SKM-1 treated with dmso at 0.1 percent for 144 hours (cell line): ENCODE results near the gene LRCOL1.

Experiments used
- DNase-seq: peaks from one replicate; lab custom pipeline; 2025; ENCODE audit not compliant: unreplicated experiment; lab: John Stamatoyannopoulos, UW

Gene LRCOL1

DNA sequence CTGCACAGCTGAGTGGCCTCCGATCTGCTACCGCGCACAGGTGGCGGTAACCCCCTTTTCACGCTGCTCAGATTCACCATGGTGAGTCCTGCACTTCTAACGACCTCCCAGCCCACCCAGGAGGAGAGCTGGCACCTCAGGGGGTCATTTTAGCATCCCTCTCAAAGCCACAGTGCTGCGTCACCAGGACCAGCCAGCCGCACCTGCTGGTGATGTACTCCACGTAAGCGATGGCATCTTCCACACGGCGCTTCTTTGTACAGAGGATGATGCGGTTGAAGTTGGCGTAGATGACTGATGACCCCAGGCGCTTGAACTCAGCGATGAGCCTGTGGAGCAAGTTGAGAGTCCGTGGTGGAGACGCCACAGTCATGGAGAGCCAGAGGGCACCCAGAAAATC lies 27.4 kb upstream of the LRCOL1 start:
- no peak for DNase-seq

DNA sequence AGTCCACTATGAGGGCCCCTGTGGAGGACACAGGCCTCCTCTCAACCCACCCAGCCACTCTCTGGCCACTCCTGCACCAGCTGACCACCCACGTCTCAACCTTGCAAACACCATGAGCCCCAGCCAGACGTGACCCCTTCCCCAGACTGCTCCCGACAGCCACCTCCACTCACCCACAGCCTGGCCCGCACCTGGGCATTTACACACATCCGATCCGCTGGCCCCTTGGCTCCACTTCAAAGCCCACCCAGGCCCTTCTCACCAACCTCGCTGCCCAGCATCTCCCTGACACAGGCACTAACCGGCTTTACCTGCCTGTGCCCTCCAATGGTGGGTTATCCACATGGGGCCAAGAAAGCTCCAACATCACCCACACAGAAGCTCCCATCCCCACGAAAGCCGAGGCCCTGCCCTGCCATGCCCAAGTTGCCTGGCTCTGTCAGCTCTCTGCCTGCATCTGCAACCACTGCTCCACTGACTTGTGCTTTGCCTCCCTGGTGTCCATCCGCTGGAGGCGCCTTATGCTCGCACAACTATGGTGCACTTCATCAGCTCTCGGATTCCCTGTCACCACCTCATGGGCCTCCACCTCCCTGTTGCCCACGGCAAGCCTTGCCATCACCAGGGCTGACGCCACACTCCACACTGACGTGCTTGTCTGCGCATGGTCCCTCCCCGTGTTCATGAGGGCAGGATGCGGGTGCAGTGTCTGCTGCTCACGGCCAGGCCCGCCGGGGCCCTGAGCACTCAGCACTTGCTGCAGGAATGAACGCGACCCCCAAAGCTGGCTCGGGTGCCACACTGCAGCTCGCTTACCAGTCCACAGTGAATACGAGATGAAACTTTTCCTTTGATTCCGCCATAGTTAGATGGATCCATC lies 24.9 kb upstream of the LRCOL1 start:
- no peak for DNase-seq

DNA sequence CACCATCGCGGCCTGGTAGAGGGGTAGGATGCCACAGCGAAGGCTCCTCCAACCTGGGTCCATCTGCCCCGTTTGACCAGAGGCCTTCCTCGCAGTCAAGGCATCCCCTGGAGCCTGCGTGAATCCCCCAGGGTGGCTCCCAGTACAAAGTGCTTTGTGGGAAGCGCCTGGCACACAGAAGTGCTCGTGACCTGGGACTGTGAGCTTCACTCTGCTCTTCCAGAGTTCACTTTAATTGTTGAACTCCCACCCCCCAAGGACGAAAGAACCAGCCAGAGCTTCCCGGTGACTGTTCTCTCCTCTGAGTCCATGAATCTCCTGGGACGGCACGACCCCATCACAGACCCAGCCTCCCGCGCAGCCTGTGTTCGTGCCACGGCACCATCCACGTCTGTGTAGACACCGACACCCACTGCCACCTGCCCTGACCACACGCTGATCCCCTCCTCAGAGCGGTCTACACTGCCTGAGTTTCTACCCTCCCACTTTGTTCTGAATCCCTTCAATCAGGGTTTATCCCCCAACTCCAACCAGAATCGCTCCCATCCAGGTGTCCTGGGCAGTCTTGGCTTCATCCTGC lies 24.1 kb upstream of the LRCOL1 start:
- DNase-seq = no peak

DNA sequence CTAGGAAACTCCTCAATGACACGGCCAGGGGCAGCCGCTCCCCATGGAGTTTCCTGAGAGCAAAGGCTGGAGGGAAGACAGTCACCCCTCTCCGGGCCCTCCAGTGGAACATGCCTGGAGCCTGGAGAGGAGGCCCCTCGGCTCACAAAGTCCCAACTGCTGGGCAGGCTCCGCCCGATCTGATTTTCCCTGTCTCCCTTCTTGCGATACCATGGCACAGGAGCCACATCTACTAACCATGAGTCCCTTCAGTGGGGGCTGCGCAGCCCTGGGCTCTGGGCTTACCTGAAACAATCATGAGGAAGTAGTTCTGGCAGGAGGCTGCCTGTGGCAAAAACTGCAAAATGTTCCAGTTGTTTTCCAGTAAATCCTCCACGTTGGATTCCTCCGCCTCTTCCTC lies 23.5 kb upstream of the LRCOL1 start:
- DNase-seq = no peak

DNA sequence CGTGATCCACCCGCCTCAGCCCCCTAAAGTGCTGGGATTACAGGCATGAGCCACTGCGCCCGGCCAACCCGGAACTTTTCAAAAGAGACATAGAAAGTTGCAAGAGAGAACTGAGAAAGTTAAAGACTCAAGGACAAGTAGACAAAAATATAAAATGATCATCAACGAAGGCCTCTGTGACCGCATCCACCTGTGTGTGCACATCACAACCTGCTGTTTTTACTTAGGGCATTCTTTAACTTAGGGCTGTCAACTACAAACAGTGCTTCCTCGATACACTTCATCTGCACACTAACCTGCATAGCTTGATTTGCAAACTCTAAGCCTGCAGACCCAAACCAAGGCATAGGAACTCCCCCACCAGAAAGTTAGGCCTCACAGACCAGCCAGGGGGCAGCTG lies 23.0 kb upstream of the LRCOL1 start:
- DNase-seq = no peak

DNA sequence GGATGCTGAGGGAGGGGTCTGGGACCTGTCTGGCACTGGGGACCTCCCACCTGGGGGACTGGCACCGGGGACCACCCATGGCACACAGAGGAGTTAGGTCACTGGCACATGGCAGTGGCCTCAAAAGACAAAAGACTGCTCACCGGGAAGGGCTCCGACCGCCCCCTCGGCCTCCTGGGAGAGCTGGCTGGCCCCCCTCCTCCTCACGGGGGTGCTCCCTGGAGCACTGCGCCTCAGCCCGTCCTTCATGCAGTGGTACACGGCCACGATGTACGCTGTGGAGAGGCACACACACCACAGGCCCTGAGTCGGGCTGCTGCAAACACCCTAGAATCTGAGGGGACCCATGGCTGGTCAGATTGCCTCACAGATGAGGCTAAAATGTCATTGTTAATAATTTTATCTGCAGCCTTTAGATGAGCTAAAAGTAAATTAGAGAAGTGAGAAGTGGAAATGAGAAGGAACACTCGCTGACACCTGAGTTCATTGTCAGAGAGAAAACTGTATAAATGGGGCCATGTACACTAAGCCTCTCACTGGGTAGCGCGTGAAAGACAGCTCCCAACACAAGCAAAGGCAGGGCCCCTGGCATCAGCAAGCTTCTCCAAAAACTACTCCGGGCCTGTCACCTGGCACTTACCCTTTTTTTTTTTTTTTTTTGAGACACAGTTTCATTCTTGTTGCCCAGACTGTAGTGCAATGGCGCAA lies 22.3 kb upstream of the LRCOL1 start:
- no peak for DNase-seq

DNA sequence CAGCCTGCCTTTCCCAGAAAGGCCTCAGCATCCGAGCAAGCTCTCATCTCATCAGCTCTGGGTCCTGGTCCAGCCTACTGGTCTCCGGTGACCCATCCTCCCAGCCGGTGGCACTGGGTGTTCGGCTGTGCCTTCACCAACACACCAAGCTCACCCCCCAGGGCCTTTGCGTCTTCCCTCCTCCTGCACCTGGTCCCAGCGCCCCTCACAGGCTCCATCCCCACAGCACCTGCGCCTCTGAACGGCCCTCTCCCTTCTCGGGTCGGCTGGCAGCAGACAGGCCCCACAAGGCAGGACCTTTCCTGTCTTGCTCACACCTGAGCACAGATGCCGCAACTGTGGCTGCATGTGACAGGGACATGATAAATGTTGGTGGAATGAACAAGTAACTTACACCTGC lies 21.3 kb upstream of the LRCOL1 start:
- no peak for DNase-seq

DNA sequence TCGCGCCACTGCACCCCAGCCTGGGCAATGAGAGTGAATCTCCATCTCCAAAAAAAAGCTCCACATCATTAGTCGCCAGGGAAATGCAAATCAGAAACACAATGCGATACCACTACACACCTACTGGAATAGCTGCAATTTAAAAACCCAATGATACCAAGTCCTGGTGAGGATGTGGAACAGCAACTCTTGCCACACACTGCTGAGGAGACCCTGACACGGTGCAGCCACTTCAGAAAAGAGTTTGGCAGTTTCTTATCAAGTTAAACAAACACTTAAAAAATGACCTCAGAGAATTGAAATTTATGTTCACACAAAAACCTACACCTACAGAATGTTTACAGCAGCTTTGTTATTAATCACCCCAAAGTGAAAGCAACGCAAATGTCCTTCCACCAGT lies 20.3 kb upstream of the LRCOL1 start:
- DNase-seq = no peak

DNA sequence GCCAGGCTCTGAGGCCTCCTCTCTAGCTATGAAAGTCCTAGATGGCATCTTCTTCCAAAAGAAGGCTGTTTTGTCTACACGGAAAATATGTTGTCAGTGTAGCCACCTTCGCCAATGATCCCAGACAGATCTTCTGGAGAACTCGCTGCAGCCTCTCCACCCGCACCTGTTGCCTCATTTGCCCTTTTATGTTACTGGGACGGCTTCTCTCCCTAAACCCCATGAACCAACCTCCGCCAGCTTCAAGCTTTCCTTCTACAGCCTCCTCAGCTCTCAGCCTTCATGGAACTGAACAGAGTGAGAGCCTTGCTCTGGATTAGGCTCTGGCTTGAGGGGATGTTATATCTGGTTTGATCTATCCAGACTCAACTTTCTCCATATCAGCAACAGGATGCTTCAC lies 18.9 kb upstream of the LRCOL1 start:
- no peak for DNase-seq

DNA sequence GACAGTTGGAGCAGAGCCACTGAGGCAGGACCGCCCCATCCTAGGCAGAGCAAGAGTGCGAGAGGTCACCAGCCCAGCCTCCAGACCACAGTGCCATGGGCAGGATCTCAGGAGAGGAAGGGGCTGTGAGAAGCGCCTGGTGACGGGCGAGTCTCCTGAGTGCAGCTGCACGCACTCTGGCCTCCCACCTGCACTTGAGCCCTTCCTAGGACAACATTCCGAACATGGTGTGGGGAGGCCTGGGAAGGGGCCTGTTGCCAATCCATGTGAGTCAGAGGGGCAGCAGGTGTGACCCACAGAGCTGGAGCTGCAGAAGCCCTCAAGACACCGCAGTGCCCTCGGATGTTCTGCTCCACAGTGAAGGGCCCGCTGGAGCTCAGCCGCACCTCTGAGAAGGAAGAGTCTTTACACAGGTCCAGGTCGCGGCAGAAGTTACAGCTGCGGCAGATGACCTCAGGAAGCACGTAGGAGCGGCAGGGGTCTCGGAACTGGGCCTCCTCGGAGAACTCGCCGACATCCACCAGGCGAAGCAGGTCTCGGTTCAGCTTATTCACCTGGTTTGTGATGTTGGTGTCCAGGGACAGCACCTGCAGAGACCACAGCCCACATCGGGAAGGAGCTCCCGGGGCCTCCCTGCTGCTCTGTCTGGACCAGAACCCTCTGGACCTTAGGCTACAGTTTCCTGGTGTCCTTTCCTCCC lies 15.5 kb upstream of the LRCOL1 start:
- DNase-seq = no peak

DNA sequence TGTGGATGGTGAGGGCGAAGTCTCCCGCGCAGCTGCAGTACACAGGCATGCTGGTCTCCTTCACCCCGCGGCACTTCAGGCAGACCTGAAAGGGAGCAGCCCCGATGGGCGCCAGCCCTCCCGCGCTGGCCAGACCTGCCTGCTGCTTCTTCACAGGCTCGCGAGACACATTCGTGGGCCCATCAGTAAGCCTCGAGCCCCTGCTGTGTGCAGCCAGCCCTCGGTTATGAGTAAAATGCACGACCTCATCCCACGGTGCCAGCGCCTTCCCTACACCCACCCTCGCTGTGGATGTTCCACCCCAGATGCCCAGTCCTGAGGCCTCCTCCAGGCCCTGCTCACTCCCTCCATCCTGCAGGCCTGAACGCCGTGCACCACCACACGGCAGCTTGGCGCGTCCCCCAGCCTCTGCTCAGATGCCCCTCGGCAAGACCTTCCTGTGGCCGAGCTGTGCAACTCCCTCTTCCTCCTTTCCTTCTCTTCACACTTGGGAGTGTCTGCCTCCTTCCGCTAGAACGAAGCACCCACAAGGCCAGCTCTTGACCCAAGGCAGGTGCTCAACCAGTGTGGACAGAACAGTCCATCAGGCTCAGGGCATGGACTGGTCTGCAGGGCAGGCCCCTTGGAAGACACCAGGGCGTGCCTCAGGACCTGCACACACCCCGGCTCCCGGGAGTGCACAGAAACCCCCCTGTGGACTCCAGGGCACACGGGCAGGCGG lies 14.7 kb upstream of the LRCOL1 start:
- DNase-seq = no peak

DNA sequence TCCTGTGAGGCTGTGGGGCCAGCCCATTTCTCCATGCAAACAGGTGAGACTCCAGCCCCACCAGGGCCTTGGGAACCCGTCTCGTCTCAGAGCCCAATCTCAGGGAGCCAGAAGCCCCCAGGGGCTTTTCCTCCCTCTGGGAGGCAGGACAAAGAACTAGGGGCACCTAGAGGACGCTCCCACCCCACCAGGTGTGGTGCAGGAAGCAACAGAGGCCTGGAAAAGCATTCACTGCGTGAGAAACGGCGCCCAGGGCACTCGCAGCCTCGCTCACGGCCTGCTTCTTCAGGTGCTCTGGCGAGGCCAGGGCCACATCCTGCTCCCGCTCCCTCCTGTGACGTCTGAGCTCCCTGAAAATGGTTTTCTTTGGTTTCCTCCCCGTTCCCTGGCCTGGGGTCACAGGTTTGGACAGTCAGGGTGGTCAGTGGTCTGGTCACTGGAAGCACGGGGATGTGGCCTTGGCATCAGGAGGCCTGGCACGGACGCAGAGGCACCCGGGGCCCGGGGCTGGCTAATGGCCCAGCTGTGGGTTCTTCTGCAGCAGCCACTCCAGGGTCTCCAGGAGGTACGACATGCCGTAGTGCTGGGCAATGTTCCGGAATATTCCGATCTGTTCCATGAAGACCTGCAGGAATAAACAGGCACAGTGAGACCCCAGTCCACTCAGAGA lies 13.9 kb upstream of the LRCOL1 start:
- no peak for DNase-seq

DNA sequence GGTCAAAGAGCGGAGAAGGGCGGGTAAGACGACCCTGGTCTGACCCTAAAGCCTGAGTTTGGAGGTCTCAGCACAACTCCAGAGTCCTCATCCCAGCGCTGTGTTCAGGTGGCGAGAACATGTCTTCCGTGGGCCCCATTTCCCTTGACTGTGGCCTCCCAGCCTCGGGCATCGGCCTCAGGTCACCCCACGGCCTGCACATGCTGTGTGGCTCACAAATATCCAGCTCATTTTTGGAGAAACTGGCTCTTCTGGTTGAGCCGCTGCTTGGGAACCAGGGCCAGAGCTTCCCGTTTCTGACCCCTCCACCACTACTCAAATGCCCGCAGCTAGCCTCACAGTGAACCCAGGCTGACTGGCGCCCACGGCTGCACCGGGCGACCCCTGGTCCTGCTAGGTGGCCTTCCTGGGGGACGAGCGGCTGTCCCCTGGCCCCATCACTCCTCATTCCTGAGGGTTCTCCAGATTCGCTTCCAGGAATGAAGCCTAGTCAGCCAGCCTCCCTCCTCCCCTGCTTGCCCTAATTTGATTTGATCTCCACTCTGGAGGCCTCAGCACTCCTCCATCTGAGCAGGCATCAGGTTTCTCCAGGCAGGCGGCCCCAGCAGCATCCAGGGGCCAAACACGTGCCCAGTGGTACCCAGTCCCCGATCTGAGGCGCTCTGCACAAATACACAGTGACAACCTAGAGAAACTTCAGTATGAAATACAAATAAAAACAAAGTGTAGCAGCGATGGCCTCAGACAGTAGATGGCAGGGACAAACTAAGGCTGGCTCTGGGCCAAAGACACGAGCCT lies 12.9 kb upstream of the LRCOL1 start:
- DNase-seq = no peak

DNA sequence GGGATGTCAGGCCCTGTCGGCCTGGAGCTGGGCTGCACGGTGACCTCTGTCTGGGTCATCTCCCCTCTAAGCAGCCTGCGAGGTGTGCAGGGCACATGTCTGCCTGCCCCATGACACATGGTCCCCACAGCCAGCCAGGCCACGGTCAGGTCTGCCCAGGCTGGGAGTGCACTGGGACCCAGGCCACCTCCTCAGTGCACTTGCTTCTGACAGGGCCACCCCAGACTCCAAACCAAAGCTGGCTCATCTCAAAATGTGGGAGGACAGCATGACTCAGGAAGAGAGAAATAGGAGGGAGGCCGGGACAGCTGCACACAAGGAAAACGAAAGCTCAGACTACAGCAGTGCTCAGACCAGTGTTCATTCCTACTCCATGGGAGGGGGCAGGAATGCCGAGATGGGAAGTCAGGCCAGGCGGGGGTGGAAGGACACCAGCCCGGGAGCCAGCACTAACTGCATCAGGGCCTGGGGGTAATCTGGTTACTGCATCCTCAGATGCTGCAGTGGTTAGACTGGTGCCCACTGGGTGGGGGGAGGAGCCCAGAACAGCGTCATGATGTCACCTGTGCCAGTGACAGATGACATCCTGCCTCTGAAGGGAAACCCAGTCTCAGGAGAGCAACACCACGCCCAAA lies 12.2 kb upstream of the LRCOL1 start:
- no peak for DNase-seq

DNA sequence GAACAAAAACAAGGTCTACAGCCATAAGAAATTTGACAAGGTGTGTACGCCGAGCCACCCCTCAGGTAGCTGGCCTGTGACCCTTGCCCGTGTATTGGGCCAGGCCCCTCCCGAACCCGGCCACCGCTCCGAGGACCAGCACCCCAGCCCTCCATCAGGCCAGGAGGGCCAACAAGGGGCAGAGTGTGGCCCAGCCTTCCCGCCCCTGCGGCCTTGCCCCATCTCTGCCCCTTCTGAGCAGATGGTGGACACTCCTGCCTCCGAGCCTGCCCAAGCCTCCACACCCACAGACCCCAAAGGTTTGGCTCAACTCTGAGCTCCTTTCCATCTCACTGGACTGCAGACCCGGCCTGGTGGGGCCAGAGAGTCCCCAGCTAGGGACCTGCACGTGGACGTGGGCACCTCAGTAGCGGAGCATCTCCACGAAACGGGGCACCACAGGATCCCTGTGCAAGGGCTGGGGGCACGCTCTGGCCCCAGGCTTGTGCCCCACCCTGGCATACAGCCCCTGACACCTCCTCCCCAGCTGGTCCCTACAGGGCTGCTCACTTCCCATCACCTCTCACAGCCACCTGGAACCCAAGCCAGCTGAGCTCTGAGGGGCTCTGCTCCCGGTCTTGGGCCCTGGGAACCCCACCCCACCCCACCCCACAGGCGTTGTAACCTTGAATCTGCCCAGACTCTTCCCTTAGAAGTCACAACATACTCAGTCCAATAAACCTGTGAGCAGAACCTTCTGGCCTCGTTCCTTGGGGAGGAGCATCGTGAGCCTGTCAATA lies 11.5 kb upstream of the LRCOL1 start:
- DNase-seq = no peak

DNA sequence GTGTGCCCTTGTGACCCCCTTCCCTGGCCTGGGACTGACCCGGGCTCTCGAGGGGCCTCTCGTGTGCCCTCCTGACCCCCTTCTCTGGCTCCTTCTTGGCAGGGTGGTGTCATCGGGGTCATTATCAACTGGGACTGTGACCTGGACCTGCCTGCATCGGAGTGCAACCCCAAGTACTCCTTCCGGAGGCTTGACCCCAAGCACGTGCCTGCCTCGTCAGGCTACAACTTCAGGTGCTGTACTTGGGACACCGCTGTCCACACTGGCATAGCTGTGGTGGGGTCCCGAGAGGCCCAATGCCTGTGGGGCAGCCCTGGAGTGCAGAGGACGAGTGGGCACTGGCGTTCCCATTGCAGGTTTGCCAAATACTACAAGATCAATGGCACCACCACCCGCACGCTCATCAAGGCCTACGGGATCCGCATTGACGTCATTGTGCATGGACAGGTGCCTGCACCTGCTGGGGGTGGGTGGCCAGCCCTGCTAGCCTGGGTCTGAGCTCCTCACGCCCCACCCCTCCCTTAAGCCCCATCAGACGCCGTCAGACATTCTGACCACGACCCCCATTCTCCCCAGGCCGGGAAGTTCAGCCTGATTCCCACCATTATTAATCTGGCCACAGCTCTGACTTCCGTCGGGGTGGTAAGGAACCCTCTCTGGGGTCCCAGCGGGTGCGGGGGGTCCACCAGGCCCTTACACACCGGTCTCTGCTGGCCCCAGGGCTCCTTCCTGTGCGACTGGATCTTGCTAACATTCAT lies 10.7 kb upstream of the LRCOL1 start:
- no peak for DNase-seq

DNA sequence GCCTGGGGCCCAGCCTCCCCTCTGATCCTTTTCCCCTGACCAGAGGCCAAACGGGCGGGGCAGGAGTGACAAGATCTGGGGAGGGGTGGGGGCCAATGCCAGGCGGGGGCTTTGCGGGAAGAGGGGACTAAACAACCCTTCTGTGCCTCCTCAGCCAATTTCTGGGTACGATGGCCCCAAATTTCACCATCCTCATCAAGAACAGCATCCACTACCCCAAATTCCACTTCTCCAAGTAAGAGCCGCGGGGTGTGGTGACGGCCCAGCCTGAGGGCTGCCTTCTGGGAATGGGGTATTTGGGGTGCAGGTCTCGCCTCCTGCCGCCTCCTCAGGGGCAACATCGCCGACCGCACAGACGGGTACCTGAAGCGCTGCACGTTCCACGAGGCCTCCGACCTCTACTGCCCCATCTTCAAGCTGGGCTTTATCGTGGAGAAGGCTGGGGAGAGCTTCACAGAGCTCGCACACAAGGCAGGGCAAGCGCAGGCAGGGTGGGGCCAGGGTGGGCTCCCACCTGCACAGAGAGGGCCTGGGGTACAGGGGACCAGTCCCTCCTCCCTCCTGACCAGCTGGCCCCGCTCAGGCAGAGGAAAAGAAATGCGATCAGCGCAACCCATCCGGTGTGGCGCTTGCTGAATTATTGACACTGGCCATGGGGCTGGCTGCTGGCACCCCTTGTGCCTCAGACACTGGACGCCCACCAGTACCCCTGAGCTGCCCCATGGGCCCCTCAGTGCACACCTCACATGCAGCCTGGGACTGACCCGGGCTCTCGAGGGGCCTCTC lies 9.9 kb upstream of the LRCOL1 start:
- DNase-seq = no peak
